ENCODE results near the gene SRRM3. TPM values are rescaled to one million over a fixed set of nuclear protein-coding genes. Genes with fewer than 3 reads are reported as not detected.

SRRM3 gene
- total and polyA plus RNA-seq, 9 of the 15 experiments (the other 6 are each of a cell fraction or from before 2014, with no cell fraction given): 0.04 to 0.91 (median 0.46) TPM; not detected in 2

- TF ChIP-seq E4F1 (CRISPR knock-in tag; IDR thresholded peaks at IDR 0.05; ENCODE audit: borderline replicate concordance) (no peak), HMG20A (CRISPR knock-in tag; conservative IDR thresholded peaks at IDR 0.05) (no peak), BRD4 (IDR thresholded peaks at IDR 0.05) (no peak), VEZF1 (CRISPR knock-in tag; IDR thresholded peaks at IDR 0.05) (peak; percentile 47; the same call in 1 of the 2 replicates), ZNF3 (CRISPR knock-in tag; IDR thresholded peaks at IDR 0.05) (no peak), SREBF2 (CRISPR knock-in tag; IDR thresholded peaks at IDR 0.05) (no peak), RBM25 (IDR thresholded peaks at IDR 0.05; ENCODE audit: low read depth, low read length, severe bottlenecking) (no peak), REST (IDR thresholded peaks at IDR 0.05; ENCODE audit: borderline replicate concordance) (peak; percentile 98), REST (CRISPR knock-in tag; IDR thresholded peaks at IDR 0.05; ENCODE audit: low read depth) (peak; percentile 92), HEY1 (CRISPR knock-in tag; IDR thresholded peaks at IDR 0.05; ENCODE audit: borderline replicate concordance) (no peak), ZBTB7A (IDR thresholded peaks at IDR 0.05; ENCODE audit: borderline replicate concordance, control insufficient read depth, low read depth, low read length) (peak; percentile 56; the same call in 1 of the 2 replicates), CHD2 (IDR thresholded peaks at IDR 0.05; ENCODE audit: low read depth, low read length) (no peak), SRF (CRISPR knock-in tag; IDR thresholded peaks at IDR 0.05) (0 out of 4 replicates have a peak, but pooled peaks of 1 of the 2 experiments have one; percentile 43), ZNF639 (CRISPR knock-in tag; conservative IDR thresholded peaks at IDR 0.05 in 1 of 2, IDR thresholded peaks at IDR 0.05 in 1 of 2) (peak in 1 of 2 experiments; percentile 83; a peak in 1 of 4 replicates)
These were observed 23.7 kb downstream of the SRRM3 start (continued) for GRCh38 chr7:76225379-76225778.

Data from K562 (cell line).